HepG2 (cell line): ENCODE measurements around the gene SBK3.

Experiments
- BRCA1 ChIP-seq: sonication (generic); formaldehyde crosslinking; IDR thresholded peaks from 2 replicates; pipeline ENCODE4 v1.4.0; 2020; ENCODE audit warnings: missing genetic modification reagents
- KDM1A ChIP-seq: IDR thresholded peaks from 2 replicates; pipeline ENCODE4 v1.6.1; 2016; ENCODE audit warnings: missing compliant biosample characterization
- POLR2AphosphoS2 ChIP-seq: IDR thresholded peaks from 2 replicates; pipeline ENCODE4 v1.6.1; 2011; ENCODE audit warnings: low read depth, low read length, improper control_type of control experiment
- TFE3 ChIP-seq: IDR thresholded peaks from 2 replicates; pipeline ENCODE4 v1.6.1; 2016
- U2AF1 ChIP-seq: fragments of 200-400 bp; formaldehyde crosslinking; optimal IDR thresholded peaks from 2 replicates; pipeline ENCODE3; 2017; ENCODE audit warnings: mild to moderate bottlenecking, low read depth, low read length
- ZNF274 ChIP-seq: sonication (generic); formaldehyde crosslinking; IDR thresholded peaks from 2 replicates; pipeline ENCODE4 v1.5.1; 2020; ENCODE audit warnings: mild to moderate bottlenecking, missing genetic modification reagents
- ZNF276 ChIP-seq: sonication (generic); formaldehyde crosslinking; IDR thresholded peaks from 2 replicates; pipeline ENCODE4 v1.4.0; 2020; ENCODE audit warnings: mild to moderate bottlenecking, low read depth, missing genetic modification reagents
- ZNF333 ChIP-seq: sonication (generic); formaldehyde crosslinking; IDR thresholded peaks from 2 replicates; pipeline ENCODE4 v1.4.0; 2020; ENCODE audit warnings: mild to moderate bottlenecking, missing genetic modification reagents, borderline replicate concordance
- ZNF414 ChIP-seq: sonication (generic); formaldehyde crosslinking; IDR thresholded peaks from 2 replicates; pipeline ENCODE4 v1.5.0; 2020; ENCODE audit warnings: missing genetic modification reagents
- ZNF777 ChIP-seq: sonication (generic); formaldehyde crosslinking; IDR thresholded peaks from 2 replicates; pipeline ENCODE4 v1.4.0; 2020; ENCODE audit warnings: missing genetic modification reagents
- TF ChIP-seq, protein P1 (sequence below): sonication (generic); formaldehyde crosslinking; IDR thresholded peaks from 2 replicates; pipeline ENCODE4 v1.5.0; 2020; ENCODE audit warnings: mild to moderate bottlenecking, missing genetic modification reagents, moderate library complexity
- TF ChIP-seq, protein P2 (sequence below): sonication (generic); formaldehyde crosslinking; IDR thresholded peaks from 2 replicates; pipeline ENCODE4 v1.5.0; 2020; ENCODE audit warnings: missing genetic modification reagents
- TF ChIP-seq, protein P3 (sequence below): sonication (generic); formaldehyde crosslinking; conservative IDR thresholded peaks from 2 replicates; pipeline ENCODE4 v1.4.0; 2020; ENCODE audit warnings: missing genetic modification reagents

DNA sequence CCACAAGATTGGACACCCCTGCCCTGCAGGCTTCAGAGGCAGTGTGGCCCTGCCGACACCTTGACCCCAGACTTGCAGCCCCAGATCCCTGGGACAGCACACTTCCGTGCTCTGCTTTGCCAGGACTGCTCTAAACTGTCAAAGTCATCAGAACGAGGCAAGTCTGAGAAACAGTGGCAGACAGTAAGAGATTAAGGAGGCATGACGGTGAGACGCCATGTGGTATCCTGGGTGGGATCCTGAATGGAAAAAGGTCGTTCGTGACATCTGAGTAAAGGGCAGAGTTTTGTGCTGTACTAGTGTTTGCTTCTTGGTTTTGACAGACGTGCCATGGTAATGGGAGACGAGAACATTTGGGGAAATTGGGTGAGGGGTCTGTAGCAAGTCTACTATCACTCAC is 21.5 kb upstream of the SBK3 start:
- TF ChIP-seq, protein P1, sequence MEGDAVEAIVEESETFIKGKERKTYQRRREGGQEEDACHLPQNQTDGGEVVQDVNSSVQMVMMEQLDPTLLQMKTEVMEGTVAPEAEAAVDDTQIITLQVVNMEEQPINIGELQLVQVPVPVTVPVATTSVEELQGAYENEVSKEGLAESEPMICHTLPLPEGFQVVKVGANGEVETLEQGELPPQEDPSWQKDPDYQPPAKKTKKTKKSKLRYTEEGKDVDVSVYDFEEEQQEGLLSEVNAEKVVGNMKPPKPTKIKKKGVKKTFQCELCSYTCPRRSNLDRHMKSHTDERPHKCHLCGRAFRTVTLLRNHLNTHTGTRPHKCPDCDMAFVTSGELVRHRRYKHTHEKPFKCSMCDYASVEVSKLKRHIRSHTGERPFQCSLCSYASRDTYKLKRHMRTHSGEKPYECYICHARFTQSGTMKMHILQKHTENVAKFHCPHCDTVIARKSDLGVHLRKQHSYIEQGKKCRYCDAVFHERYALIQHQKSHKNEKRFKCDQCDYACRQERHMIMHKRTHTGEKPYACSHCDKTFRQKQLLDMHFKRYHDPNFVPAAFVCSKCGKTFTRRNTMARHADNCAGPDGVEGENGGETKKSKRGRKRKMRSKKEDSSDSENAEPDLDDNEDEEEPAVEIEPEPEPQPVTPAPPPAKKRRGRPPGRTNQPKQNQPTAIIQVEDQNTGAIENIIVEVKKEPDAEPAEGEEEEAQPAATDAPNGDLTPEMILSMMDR (CRISPR knock-in tag): no peak
- TF ChIP-seq ZNF333 (CRISPR knock-in tag) (no peak), ZNF414 (CRISPR knock-in tag) (no peak), ZNF274 (CRISPR knock-in tag) (no peak), ZNF777 (CRISPR knock-in tag) (no peak), U2AF1 (no peak), BRCA1 (CRISPR knock-in tag) (no peak), ZNF276 (no peak), POLR2AphosphoS2 (no peak), TFE3 (CRISPR knock-in tag) (no peak), KDM1A (CRISPR knock-in tag) (no peak)
- TF ChIP-seq, protein P2, sequence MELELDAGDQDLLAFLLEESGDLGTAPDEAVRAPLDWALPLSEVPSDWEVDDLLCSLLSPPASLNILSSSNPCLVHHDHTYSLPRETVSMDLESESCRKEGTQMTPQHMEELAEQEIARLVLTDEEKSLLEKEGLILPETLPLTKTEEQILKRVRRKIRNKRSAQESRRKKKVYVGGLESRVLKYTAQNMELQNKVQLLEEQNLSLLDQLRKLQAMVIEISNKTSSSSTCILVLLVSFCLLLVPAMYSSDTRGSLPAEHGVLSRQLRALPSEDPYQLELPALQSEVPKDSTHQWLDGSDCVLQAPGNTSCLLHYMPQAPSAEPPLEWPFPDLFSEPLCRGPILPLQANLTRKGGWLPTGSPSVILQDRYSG (CRISPR knock-in tag): no peak
- TF ChIP-seq, protein P3, sequence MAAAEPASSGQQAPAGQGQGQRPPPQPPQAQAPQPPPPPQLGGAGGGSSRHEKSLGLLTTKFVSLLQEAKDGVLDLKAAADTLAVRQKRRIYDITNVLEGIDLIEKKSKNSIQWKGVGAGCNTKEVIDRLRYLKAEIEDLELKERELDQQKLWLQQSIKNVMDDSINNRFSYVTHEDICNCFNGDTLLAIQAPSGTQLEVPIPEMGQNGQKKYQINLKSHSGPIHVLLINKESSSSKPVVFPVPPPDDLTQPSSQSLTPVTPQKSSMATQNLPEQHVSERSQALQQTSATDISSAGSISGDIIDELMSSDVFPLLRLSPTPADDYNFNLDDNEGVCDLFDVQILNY: no peak
